ENCODE results near the gene ZSWIM6. TPM values are rescaled to one million over a fixed set of nuclear protein-coding genes. Genes with fewer than 3 reads are reported as not detected.
A peak's percentile ranks its signal among the peaks of the same experiment; 100 is the strongest.

ZSWIM6 gene
- total RNA-seq, 1 donor from 2014 or later = 40.1 TPM

GRCh38 chr5:61362796-61363368 lies 30.8 kb downstream of the ZSWIM6 start:
- Histone ChIP-seq H3K27ac (ENCODE audit: low read depth, low read length) (no peak overlapping the region), H3K79me2 (ENCODE audit: insufficient read depth, low read length) (peaks cover 97% of the 10 kb centered on the region), H3K9ac (ENCODE audit: low read length) (no peak overlapping the region), H3K27me3 (ENCODE audit: insufficient read depth, low read length) (no peaks in the 10 kb centered on the region), H3K9me3 (ENCODE audit: insufficient read depth, low read depth, low read length) (no peaks in the 10 kb centered on the region), H3K4me3 (ENCODE audit: insufficient read depth, low read depth, low read length) (no peak overlapping the region), H3K4me2 (ENCODE audit: low read length) (no peak overlapping the region), H2AFZ (ENCODE audit: low read depth, low read length) (no peak overlapping the region), H4K20me1 (ENCODE audit: insufficient read depth, low read length) (peaks cover 94% of the 10 kb centered on the region), H3K36me3 (ENCODE audit: insufficient read depth, low read length) (no peaks in the 10 kb centered on the region), H3K4me1 (ENCODE audit: insufficient read depth, low read length) (peaks cover 13% of the 10 kb centered on the region)
- Mint-ChIP-seq H3K36me3 (ENCODE audit: low read depth, unreplicated experiment) (peaks cover 11% of the 10 kb centered on the region), H3K9me3 (ENCODE audit: unreplicated experiment) (peaks cover 2% of the 10 kb centered on the region), H3K27me3 (ENCODE audit: low read depth, unreplicated experiment) (no peaks in the 10 kb centered on the region), H3K27ac (ENCODE audit: unreplicated experiment) (peak overlapping the region; percentile 77), H3K4me3 (ENCODE audit: unreplicated experiment) (no peak overlapping the region), H3K4me1 (ENCODE audit: low read depth, unreplicated experiment) (peaks cover 42% of the 10 kb centered on the region)
- TF ChIP-seq EZH2 (IDR thresholded peaks at IDR 0.05; ENCODE audit: insufficient read depth, low read length) = no peak
- TF ChIP-seq CTCF (IDR thresholded peaks at IDR 0.05; ENCODE audit: insufficient read depth, low read depth, low read length) = peak; percentile 9
- DNase-seq (ENCODE audit: low read depth) (no peak), FAIRE-seq (no peak)

GRCh38 chr5:61363401-61364114 lies 31.5 kb downstream of the ZSWIM6 start:
- no peak overlapping the region for H3K4me3 ChIP-seq (ENCODE audit: insufficient read depth, low read depth, low read length)
- no peak overlapping the region for H3K9ac ChIP-seq (ENCODE audit: low read length)
- H3K36me3 ChIP-seq (ENCODE audit: insufficient read depth, low read length) = no peaks in the 10 kb centered on the region
- Mint-ChIP-seq H3K4me1 (ENCODE audit: low read depth, unreplicated experiment) (peaks cover 42% of the 10 kb centered on the region), H3K9me3 (ENCODE audit: unreplicated experiment) (no peaks in the 10 kb centered on the region), H3K36me3 (ENCODE audit: low read depth, unreplicated experiment) (peaks cover 11% of the 10 kb centered on the region), H3K27me3 (ENCODE audit: low read depth, unreplicated experiment) (no peaks in the 10 kb centered on the region), H3K4me3 (ENCODE audit: unreplicated experiment) (no peak overlapping the region), H3K27ac (ENCODE audit: unreplicated experiment) (peak overlapping the region; percentile 53)
- no peaks in the 10 kb centered on the region for H3K27me3 ChIP-seq (ENCODE audit: insufficient read depth, low read length)
- no peak overlapping the region for H3K4me2 ChIP-seq (ENCODE audit: low read length)
- DNase-seq (ENCODE audit: low read depth) = peak; percentile 38
- H3K27ac ChIP-seq (ENCODE audit: low read depth, low read length) = no peak overlapping the region
- peaks cover 13% of the 10 kb centered on the region for H3K4me1 ChIP-seq (ENCODE audit: insufficient read depth, low read length)
- no peak for TF ChIP-seq EZH2 (IDR thresholded peaks at IDR 0.05; ENCODE audit: insufficient read depth, low read length)
- TF ChIP-seq CTCF (IDR thresholded peaks at IDR 0.05; ENCODE audit: insufficient read depth, low read depth, low read length) = no peak
- H3K79me2 ChIP-seq (ENCODE audit: insufficient read depth, low read length) = peaks cover 97% of the 10 kb centered on the region
- peaks cover 93% of the 10 kb centered on the region for H4K20me1 ChIP-seq (ENCODE audit: insufficient read depth, low read length)
- no peak overlapping the region for H2AFZ ChIP-seq (ENCODE audit: low read depth, low read length)
- H3K9me3 ChIP-seq (ENCODE audit: insufficient read depth, low read depth, low read length) = no peaks in the 10 kb centered on the region
- FAIRE-seq = no peak
